Measurements from ENCODE around the gene RAB11FIP5.

The RAB11FIP5 gene

DNA sequence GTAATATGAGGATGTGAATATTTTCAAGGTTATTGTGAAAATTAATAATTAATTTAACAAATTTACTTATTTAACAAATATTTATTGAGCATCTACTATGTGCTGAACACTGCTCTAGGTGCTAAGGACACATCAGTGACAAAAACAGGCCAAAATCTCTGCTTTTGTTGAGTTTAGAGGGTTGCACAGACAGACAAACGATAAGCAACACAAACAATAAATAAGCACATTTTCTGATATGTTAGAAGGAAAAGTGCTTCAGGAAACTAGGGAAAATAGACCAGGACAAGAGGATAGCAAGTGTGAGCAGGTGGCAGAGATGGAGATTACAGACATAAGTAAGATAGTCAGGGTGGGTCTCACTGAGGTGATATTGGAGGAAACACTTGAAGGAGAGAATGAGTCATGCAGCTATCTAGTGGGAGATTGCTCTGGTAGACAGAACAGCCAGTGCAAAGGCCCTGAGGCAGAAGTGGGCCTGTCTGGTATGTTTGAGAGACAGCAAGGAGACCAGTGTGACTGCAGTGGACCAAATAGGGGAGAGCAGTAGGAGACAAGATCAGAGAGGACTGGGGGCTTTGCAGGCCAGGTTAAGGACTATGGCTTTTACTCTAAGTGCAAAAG, 79.5 kb downstream of the RAB11FIP5 start:
- DNase-seq = peak; percentile 77

DNA sequence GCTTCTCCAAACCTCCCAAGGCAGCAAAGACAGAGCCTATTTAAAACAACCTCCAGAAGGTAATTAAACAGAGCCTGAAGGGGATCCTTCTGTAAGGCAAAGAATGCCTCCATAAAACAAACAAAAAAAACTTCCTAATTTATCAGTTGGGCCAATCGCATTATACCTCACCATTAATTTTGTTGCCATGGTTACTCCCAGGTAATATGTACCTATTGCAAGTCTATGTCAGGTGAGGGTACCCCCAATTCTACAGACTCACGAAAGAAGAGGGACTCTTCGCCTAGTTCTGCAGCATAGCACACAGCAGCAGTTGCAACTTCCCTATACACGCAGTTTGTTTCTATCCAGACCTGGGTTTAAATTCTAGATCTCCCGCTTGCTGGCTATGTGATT, 80.0 kb downstream of the RAB11FIP5 start:
- no peak for DNase-seq

DNA sequence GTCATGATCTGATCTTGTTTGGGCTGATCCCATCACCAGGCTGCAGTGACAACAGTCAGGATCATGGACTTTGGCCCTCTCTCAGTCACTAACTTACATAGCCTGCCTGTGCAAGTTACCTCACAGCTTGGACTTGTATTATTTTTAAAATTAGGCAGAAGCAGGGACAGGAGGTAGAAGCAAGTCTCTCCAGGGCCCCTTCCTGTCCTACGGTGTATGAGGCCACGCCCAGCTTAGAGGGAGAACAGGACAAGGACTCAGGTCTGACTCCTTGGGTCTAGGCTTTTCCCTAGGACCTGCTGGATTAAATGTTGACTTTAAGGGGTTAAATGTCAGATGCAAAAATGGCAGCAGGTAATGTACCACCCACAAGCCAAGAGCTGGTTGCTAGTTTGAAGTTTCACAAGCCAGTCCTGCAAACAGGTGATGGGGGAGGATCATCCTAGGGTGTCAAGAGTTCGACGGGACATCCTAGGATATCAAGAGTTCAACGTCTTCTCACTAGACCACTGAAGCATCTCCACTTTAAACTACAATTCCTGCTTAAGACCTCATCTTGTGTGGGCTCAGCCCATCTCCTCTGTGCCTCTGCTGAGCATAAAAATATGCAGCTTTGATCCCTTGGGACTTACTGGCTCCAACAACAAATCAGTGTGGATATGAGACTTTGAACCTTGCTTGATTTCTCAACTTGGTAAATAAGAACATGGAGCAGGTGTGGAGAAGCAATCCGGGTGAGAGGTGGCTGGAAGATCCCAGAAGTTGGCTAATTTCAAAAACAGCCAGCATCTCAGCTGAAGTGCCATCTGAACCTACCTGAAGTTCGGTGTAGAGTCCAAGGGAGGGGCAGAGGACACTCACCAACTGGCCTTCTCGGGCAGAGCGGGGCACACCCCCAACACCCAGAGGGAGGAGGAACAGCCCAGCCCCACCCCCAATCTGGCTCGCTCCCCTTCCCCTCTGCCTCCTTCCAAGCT, 80.7 kb downstream of the RAB11FIP5 start:
- no peak for DNase-seq

DNA sequence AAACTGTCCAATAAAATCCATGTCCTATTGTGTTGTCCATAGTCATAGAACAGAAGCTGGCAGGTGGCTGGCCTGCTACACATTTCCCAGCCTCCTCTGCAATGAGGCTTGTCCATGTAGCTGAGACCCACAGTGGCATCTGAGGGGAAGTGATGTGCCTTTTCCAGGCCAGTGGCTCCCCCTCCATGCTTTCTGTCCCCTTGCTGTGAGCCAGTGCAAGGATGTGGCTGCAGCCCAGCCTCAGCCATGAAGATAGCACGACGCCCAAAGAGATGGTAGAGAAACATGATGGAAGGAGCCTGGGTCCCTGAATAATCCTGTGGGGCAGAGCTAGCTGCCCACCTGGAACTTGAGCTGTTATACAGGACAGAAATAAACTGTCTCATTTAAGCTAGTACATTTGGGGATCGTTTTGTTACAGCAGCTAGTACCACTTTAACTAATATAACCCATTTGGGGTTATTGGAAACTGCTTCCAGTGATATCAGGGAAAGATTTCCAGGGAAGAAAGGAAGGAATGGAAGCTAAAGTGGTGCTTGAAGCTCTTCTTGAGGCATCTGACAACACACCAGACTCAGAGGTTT, 81.6 kb downstream of the RAB11FIP5 start:
- DNase-seq = no peak

DNA sequence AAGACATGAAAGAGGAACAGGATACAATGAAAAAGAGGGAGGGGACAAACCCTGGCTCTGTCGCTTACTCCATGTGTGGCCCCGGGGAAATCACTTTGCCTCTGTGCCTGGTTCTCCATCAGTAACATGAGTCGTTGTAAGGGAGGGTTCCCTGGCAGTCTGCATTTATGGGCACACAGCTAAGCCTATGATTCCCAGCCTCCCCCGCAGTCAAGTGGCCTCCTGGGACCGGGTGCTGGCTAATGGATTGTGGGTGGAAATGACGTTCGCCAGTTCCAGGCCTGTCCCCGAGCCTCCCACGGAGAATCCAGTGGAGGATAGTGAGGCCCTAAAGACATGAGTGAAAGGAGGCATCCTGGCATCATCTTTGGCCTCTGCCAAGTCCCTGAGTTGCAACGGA, 83.9 kb downstream of the RAB11FIP5 start:
- no peak for DNase-seq

DNA sequence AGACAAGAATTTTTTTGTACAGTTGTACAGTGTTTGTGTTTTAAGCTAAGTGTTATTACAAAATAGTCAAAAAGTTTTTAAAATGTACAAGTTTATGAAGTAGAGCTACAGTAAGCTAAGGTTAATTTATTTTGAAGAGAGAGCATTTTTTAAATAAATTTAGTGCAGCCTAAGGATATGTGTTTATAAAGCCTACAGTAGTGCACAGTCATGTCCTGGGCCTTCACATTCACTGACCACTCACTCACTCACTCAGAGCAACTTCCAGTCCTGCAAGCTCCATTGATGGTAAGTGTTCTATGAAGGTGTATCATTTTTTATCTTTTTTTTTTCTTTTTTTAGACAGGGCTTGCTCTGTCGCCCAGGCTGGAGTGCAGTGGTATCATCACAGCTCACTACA, 85.4 kb downstream of the RAB11FIP5 start:
- no peak for DNase-seq

DNA sequence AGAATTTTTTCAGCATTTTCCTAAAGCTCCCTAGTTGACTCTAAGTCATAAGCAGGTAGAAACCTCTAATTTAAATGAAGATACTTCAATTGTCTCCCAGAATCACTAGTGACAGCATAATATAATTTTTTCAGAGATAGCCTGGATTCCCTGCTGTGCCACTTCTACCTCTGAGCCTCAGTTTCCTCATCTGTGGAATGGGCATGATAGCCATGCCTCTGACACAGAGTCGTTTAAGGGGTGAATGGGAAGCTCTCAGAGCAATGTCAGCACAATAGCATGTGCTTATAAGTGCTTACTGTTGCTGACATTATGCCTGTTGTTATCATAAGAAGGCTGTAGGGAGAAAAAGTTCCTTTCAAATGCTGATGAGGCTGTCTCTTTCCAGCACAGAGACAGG, 89.3 kb downstream of the RAB11FIP5 start:
- DNase-seq = no peak

Measured in islet precursor cell (in vitro differentiated cells).